Esophagus squamous epithelium (tissue), 4 donors: ENCODE data around the gene UBE2Q1.

ENCODE experiments used
- CTCF ChIP-seq, 6 experiments: fragments of 450-650 bp in 4 of 6; fragments of 200-600 bp in 2 of 6; sonication (generic) in 2 of 6; IDR thresholded peaks; one replicate each; pipeline ENCODE4 v1.5.1; 2016 to 2019; ENCODE audit warnings: antibody characterized with exemption in 6 of 6, mild to moderate bottlenecking in 4 of 6, moderate library complexity in 4 of 6
- POLR2A ChIP-seq, 4 donors: fragments of 450-650 bp; IDR thresholded peaks; one replicate each; pipeline ENCODE4 v1.6.1; 2017; ENCODE audit warnings: antibody characterized with exemption in 4 of 4, mild to moderate bottlenecking in 4 of 4, moderate library complexity in 3 of 4

- no peak for TF ChIP-seq CTCF (IDR thresholded peaks at IDR 0.05)
- no peak for TF ChIP-seq POLR2A (IDR thresholded peaks at IDR 0.05)
Observed at GRCh38 chr1:154607106-154607608, 48.7 kb upstream of the UBE2Q1 start.
